Skin epidermis (tissue), 12 donors: Measurements from ENCODE around the gene PNMA6E.
"Not testable (repeated sequence)": the region's sequence is repeated elsewhere in the genome, so short reads cannot be mapped to it uniquely, and the experiment has no call there.

Experiments
- H3K27ac ChIP-seq, 21 experiments: fragments of 200-600 bp; sonication (generic) in 11 of 21; one replicate each; pipeline ENCODE4 v1.5.0; 2020; ENCODE audit warnings: mild to moderate bottlenecking in 3 of 21, inconsistent platforms in 2 of 21, moderate library complexity in 2 of 21
- H3K4me3 ChIP-seq, 7 experiments: fragments of 200-600 bp; sonication (generic) in 2 of 7; one replicate each; pipeline ENCODE4 v1.5.0; 2020; ENCODE audit warnings: inconsistent platforms in 2 of 7, mild to moderate bottlenecking in 2 of 7, moderate library complexity in 1 of 7

The PNMA6E gene

GRCh38 chrX:153388722-153389459 is 12.3 kb downstream of the PNMA6E start:
- Histone ChIP-seq H3K4me3 (no peak overlapping the region), H3K27ac (no peak overlapping the region)

GRCh38 chrX:153387987-153388721 is 13.0 kb downstream of the PNMA6E start:
- Histone ChIP-seq H3K4me3 (no peak overlapping the region), H3K27ac (no peak overlapping the region)

- H3K27ac ChIP-seq, result no peak overlapping the region
These were observed 13.8 kb downstream of the PNMA6E start for GRCh38 chrX:153387345-153387744.

GRCh38 chrX:153386097-153386496 is 15.1 kb downstream of the PNMA6E start:
- no peak overlapping the region for H3K27ac ChIP-seq
- H3K4me3 ChIP-seq, result no peak overlapping the region

More at GRCh38 chrX:153387345-153387744, 13.8 kb downstream of the PNMA6E start:
- H3K4me3 ChIP-seq, result no peak overlapping the region

GRCh38 chrX:153384973-153385372 is 16.2 kb downstream of the PNMA6E start:
- H3K27ac ChIP-seq, H3K4me3 ChIP-seq: not testable (repeated sequence)

GRCh38 chrX:153384390-153384789 is 16.8 kb downstream of the PNMA6E start:
- H3K4me3 ChIP-seq, result no peak overlapping the region
- H3K27ac ChIP-seq, result no peak overlapping the region

GRCh38 chrX:153382563-153383482 is 18.3 kb downstream of the PNMA6E start:
- Histone ChIP-seq H3K27ac (no peak overlapping the region), H3K4me3 (no peak overlapping the region)

- Histone ChIP-seq H3K4me3 (no peak overlapping the region), H3K27ac (peak overlapping the region in 5 of 21 experiments; percentile 16 to 65 (median 32))
These were observed 19.2 kb downstream of the PNMA6E start for GRCh38 chrX:153381684-153382532.

GRCh38 chrX:153380691-153381090 is 20.5 kb downstream of the PNMA6E start:
- H3K4me3 ChIP-seq, result no peak overlapping the region
- peak overlapping the region in 2 of 21 experiments; percentile 32 to 65 for H3K27ac ChIP-seq

- H3K27ac ChIP-seq, result peak overlapping the region in 1 of 21 experiments; percentile 65
- H3K4me3 ChIP-seq, result no peak overlapping the region
These were observed 21.1 kb downstream of the PNMA6E start for GRCh38 chrX:153379971-153380581.

GRCh38 chrX:153379508-153379907 is 21.6 kb downstream of the PNMA6E start:
- H3K27ac ChIP-seq, result no peak overlapping the region

GRCh38 chrX:153378607-153379006 is 22.5 kb downstream of the PNMA6E start:
- no peak overlapping the region for H3K4me3 ChIP-seq
- no peak overlapping the region for H3K27ac ChIP-seq

More at GRCh38 chrX:153379508-153379907, 21.6 kb downstream of the PNMA6E start:
- H3K4me3 ChIP-seq, result no peak overlapping the region

- Histone ChIP-seq H3K27ac (no peak overlapping the region), H3K4me3 (no peak overlapping the region)
These were observed 23.4 kb downstream of the PNMA6E start for GRCh38 chrX:153377727-153378126.

GRCh38 chrX:153375571-153375970 is 25.6 kb downstream of the PNMA6E start:
- Histone ChIP-seq H3K4me3 (no peak overlapping the region), H3K27ac (no peak overlapping the region)

- H3K27ac ChIP-seq, result no peak overlapping the region
- no peak overlapping the region for H3K4me3 ChIP-seq
These were observed 26.7 kb downstream of the PNMA6E start for GRCh38 chrX:153374426-153374825.

GRCh38 chrX:153372949-153373348 is 28.2 kb downstream of the PNMA6E start:
- no peak overlapping the region for H3K27ac ChIP-seq
- no peak overlapping the region for H3K4me3 ChIP-seq

GRCh38 chrX:153371256-153371655 is 29.9 kb downstream of the PNMA6E start:
- no peak overlapping the region for H3K4me3 ChIP-seq
- no peak overlapping the region for H3K27ac ChIP-seq

GRCh38 chrX:153370293-153371055 is 30.7 kb downstream of the PNMA6E start:
- no peak overlapping the region for H3K4me3 ChIP-seq
- H3K27ac ChIP-seq, result no peak overlapping the region
